HCT116 (cell line): ENCODE results near the gene ARHGEF10L. TPM values are rescaled to one million over a fixed set of nuclear protein-coding genes. Genes with fewer than 3 reads are reported as not detected.

Source experiments
- ATAC-seq: fragments of 200-7000 bp; cut with Tn5 transposase; 2 replicates; pipeline ENCODE4 v1.9.1; 2020; ENCODE audit warnings: mild to moderate bottlenecking, moderate library complexity
- BruUV-seq: library from RNA; stranded (reverse); fragments of 400-500 nt; replicated peaks from 2 replicates; lab custom pipeline; 2021; lab: Mats Ljungman, UMichigan
- CTCF ChIA-PET: fragments of 300-600 bp; sonication (Branson Sonifier 250); formaldehyde crosslinking; loops from one replicate; lab custom pipeline; 2021; ENCODE audit warnings: antibody characterized with exemption; lab: Charles Lee
- POLR2A ChIA-PET: fragments of 300-600, 350-600 bp; sonication (Branson Sonifier 250); formaldehyde crosslinking; loops from one replicate; lab custom pipeline; 2021; ENCODE audit warnings: antibody characterized with exemption; lab: Charles Lee
- RAD21 ChIA-PET, 2 experiments: fragments of 300-600 bp; sonication (Branson Sonifier 250); formaldehyde crosslinking; loops; one replicate each; lab custom pipeline; 2023; ENCODE audit warnings: low total read pairs in 2 of 2; ENCODE audit not compliant: uncharacterized antibody in 2 of 2, unreplicated experiment in 2 of 2, low non-redundant PET in 1 of 2; lab: Charles Lee
- DNase-seq: peaks from one replicate; pipeline ENCODE4 v3.0.0-alpha.2; 2010; ENCODE audit warnings: low read depth, low spot score
- H2AFZ ChIP-seq: fragments of 200-600 bp; shearing (Covaris generic), sonication (generic); 2 replicates; pipeline ENCODE4 v1.6.1; 2017; ENCODE audit warnings: low read depth, mixed run types, mixed read lengths, antibody characterized with exemption, low read length; ENCODE audit not compliant: poor library complexity, severe bottlenecking
- H3K27ac ChIP-seq: 2 replicates; pipeline ENCODE4 v1.5.1; 2012; ENCODE audit warnings: low read depth, low read length
- H3K27me3 ChIP-seq: fragments of 200-600 bp; sonication (generic); 2 replicates; pipeline ENCODE4 v1.6.1; 2016; ENCODE audit warnings: mixed run types, low read length, mixed read lengths; ENCODE audit not compliant: insufficient read depth
- H3K36me3 ChIP-seq, 2 experiments: fragments of 200-500 bp in 1 of 2; fragments of 200-600 bp in 1 of 2; sonication (Bioruptor generic) in 1 of 2; sonication (generic) in 1 of 2; 2 replicates each; pipeline versions ENCODE4 v1.5.1 to v1.6.1; 2014 to 2016; ENCODE audit warnings: low read length in 2 of 2, inconsistent platforms in 1 of 2, mixed read lengths in 1 of 2, mixed run types in 1 of 2; ENCODE audit not compliant: insufficient read depth in 2 of 2, control insufficient read depth in 1 of 2
- H3K4me1 ChIP-seq, 2 experiments: fragments of 200-600 bp in 1 of 2; sonication (generic) in 1 of 2; 2 replicates each; pipeline versions ENCODE4 v1.5.1 to v1.6.1; 2012 to 2017; ENCODE audit warnings: low read length in 2 of 2, inconsistent platforms in 1 of 2, mild to moderate bottlenecking in 1 of 2, mixed read lengths in 1 of 2, mixed run types in 1 of 2, moderate library complexity in 1 of 2; ENCODE audit not compliant: insufficient read depth in 2 of 2, control insufficient read depth in 1 of 2
- H3K4me2 ChIP-seq: fragments of 200-600 bp; sonication (generic); 2 replicates; pipeline ENCODE4 v1.6.1; 2017; ENCODE audit warnings: mixed run types, low read length, mixed read lengths
- H3K4me3 ChIP-seq, 2 experiments: fragments of 200-600 bp in 1 of 2; sonication (generic) in 1 of 2; replicated peaks in 1 of 2; 2 replicates each; pipeline ENCODE4 v1.5.1; 2011 to 2016; ENCODE audit warnings: low read length in 2 of 2, control low read depth in 1 of 2, low read depth in 1 of 2, mild to moderate bottlenecking in 1 of 2, mixed read lengths in 1 of 2, mixed run types in 1 of 2
- H3K79me2 ChIP-seq: fragments of 200-600 bp; sonication (generic); 2 replicates; pipeline ENCODE4 v1.6.1; 2017; ENCODE audit warnings: mild to moderate bottlenecking, mixed run types, low read length, moderate library complexity, mixed read lengths; ENCODE audit not compliant: insufficient read depth
- H3K9ac ChIP-seq: fragments of 200-600 bp; sonication (generic); 2 replicates; pipeline ENCODE4 v1.6.1; 2016; ENCODE audit warnings: low read length, mixed read lengths
- H3K9me2 ChIP-seq: fragments of 200-600 bp; sonication (generic), shearing (Covaris generic); 2 replicates; pipeline ENCODE4 v1.6.1; 2017; ENCODE audit warnings: mixed run types, mild to moderate bottlenecking, moderate library complexity; ENCODE audit not compliant: insufficient read depth
- H3K9me3 ChIP-seq, 2 experiments: fragments of 200-500 bp in 1 of 2; fragments of 200-600 bp in 1 of 2; sonication (Bioruptor generic) in 1 of 2; sonication (generic) in 1 of 2; 2 replicates each; pipeline ENCODE4 v1.6.1; 2014 to 2017; ENCODE audit warnings: low read length in 2 of 2, mixed read lengths in 2 of 2, inconsistent platforms in 1 of 2, low read depth in 1 of 2, mild to moderate bottlenecking in 1 of 2, mixed run types in 1 of 2, moderate library complexity in 1 of 2; ENCODE audit not compliant: control insufficient read depth in 1 of 2, insufficient read depth in 1 of 2
- H4K20me1 ChIP-seq: fragments of 200-600 bp; sonication (generic), shearing (Covaris generic); 2 replicates; pipeline ENCODE4 v1.6.1; 2017; ENCODE audit warnings: mixed run types, mild to moderate bottlenecking, moderate library complexity; ENCODE audit not compliant: insufficient read depth
- ELF1 ChIP-seq: IDR thresholded peaks from 2 replicates; pipeline ENCODE4 v1.6.1; 2012; ENCODE audit warnings: low read depth, borderline replicate concordance
- EZH2 ChIP-seq: fragments of 200-600 bp; sonication (generic); IDR thresholded peaks from 2 replicates; pipeline ENCODE4 v1.6.1; 2017; ENCODE audit warnings: antibody characterized with exemption, mixed run types
- EZH2phosphoT487 ChIP-seq: fragments of 200-600 bp; IDR thresholded peaks from 2 replicates; pipeline ENCODE4 v1.6.1; 2018; ENCODE audit warnings: antibody characterized with exemption, borderline replicate concordance
- JUND ChIP-seq: IDR thresholded peaks from 2 replicates; pipeline ENCODE4 v1.6.1; 2012
- POLR2A ChIP-seq: IDR thresholded peaks from 2 replicates; pipeline ENCODE4 v1.7.0; 2011; ENCODE audit warnings: borderline replicate concordance; ENCODE audit not compliant: insufficient read depth, insufficient read length; ENCODE audit errors: extremely low read depth
- RAD21 ChIP-seq: IDR thresholded peaks from 2 replicates; pipeline ENCODE4 v1.6.1; 2012; ENCODE audit warnings: low read depth, mild to moderate bottlenecking
- TCF7L2 ChIP-seq: IDR thresholded peaks from 2 replicates; pipeline ENCODE4 v1.7.0; 2011; ENCODE audit warnings: borderline replicate concordance, inconsistent platforms; ENCODE audit not compliant: insufficient read depth, insufficient read length; ENCODE audit errors: extremely low read depth
- YY1 ChIP-seq: IDR thresholded peaks from 2 replicates; pipeline ENCODE4 v1.6.1; 2011; ENCODE audit warnings: low read length, low read depth, moderate library complexity, mild to moderate bottlenecking; ENCODE audit not compliant: insufficient replicate concordance; ENCODE audit errors: extremely low read depth
- intact Hi-C: fragments of 100-400 bp; cut with micrococcal nuclease; formaldehyde crosslinking; loops from 2 replicates; pipeline ENCODE4 v1.10.0; 2022
- total RNA-seq: library from RNA; stranded (reverse); gene quantifications from one replicate; pipeline ENCODE4 v1.2.1, GENCODE V29; 2021; ENCODE audit not compliant: unreplicated experiment
- TF ChIP-seq, protein P1 (sequence below), 3 experiments: fragments of 200-600 bp in 1 of 3; sonication (generic) in 1 of 3; IDR thresholded peaks in 2 of 3; conservative IDR thresholded peaks in 1 of 3; 2 replicates each; pipeline ENCODE4 v1.5.1; 2012 to 2017; ENCODE audit warnings: low read depth in 2 of 3, low read length in 2 of 3, antibody characterized with exemption in 1 of 3, borderline replicate concordance in 1 of 3, control low read depth in 1 of 3, mild to moderate bottlenecking in 1 of 3, mixed read lengths in 1 of 3, mixed run types in 1 of 3, moderate library complexity in 1 of 3; ENCODE audit not compliant: insufficient read depth in 1 of 3
- TF ChIP-seq, protein P2 (sequence below): IDR thresholded peaks from 2 replicates; pipeline ENCODE4 v1.6.1; 2011; ENCODE audit warnings: mild to moderate bottlenecking, low read length, moderate library complexity; ENCODE audit not compliant: insufficient replicate concordance; ENCODE audit errors: extremely low read depth
- TF ChIP-seq, protein P3 (sequence below): IDR thresholded peaks from 2 replicates; pipeline ENCODE4 v1.6.1; 2012; ENCODE audit warnings: low read depth
- TF ChIP-seq, protein P4 (sequence below): IDR thresholded peaks from 2 replicates; pipeline ENCODE4 v1.6.1; 2012
- TF ChIP-seq, protein P5 (sequence below): IDR thresholded peaks from 2 replicates; pipeline ENCODE4 v1.6.1; 2012

Gene ARHGEF10L
- total RNA-seq, 1 experiment from 2014 or later: 14.7 TPM

DNA sequence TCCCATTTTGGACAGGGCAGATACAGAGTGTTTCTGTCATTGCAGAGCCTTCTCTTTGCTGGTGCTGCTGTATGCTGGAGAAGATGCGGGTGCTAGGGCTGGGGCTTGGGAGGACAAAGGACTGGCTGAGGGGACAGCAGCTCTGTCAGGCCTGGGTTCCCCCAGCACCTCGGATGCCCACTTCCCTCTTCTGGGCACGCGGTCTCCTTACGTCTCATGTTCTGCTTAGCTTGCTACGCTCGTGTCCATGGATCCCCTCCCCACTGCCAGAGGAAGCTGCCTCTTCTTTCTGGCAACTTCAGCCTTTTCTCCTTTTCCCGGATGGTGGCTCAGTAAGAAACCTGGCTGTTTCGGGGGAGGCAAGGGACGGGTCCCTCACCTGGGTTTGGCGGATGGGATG, 75.7 kb downstream of the ARHGEF10L start (continued):
- TF ChIP-seq, protein P1, sequence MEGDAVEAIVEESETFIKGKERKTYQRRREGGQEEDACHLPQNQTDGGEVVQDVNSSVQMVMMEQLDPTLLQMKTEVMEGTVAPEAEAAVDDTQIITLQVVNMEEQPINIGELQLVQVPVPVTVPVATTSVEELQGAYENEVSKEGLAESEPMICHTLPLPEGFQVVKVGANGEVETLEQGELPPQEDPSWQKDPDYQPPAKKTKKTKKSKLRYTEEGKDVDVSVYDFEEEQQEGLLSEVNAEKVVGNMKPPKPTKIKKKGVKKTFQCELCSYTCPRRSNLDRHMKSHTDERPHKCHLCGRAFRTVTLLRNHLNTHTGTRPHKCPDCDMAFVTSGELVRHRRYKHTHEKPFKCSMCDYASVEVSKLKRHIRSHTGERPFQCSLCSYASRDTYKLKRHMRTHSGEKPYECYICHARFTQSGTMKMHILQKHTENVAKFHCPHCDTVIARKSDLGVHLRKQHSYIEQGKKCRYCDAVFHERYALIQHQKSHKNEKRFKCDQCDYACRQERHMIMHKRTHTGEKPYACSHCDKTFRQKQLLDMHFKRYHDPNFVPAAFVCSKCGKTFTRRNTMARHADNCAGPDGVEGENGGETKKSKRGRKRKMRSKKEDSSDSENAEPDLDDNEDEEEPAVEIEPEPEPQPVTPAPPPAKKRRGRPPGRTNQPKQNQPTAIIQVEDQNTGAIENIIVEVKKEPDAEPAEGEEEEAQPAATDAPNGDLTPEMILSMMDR (IDR thresholded peaks at IDR 0.05 in 2 of 3, conservative IDR thresholded peaks at IDR 0.05 in 1 of 3; ENCODE audit: borderline replicate concordance in 1 of 3, insufficient read depth in 1 of 3, low read depth in 2 of 3, low read length in 2 of 3): no peak

DNA sequence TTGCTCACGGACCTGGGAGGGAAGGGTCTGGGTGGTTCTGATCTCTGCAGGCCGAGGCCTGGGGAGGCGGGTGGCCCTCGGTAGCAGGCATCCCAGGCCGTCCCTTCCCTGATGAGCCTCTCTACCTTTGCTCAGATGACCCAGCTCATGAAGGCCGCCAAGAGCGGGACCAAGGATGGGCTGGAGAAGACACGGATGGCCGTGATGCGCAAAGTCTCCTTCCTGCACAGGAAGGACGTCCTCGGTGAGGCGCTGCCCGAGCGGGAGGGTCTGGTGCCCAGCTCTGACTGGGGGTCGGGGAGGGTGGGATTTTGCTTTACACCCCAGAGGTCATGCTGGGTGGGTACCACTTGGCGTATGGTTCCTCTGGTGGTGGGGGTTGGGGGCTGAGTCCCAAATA, 76.5 kb downstream of the ARHGEF10L start:
- no peaks in the 10 kb centered on the region for H3K9me3 ChIP-seq
- BruUV-seq: no TSS peak
- CTCF ChIA-PET: interaction anchor here (0.7 to 1.0 kb wide), 2 partner anchors 9 kb away, joined by 3 to 4 read pairs; no protein-coding TSS in a partner anchor
- no peak for TF ChIP-seq TCF7L2
- TF ChIP-seq, protein P1 (IDR thresholded peaks at IDR 0.05 in 2 of 3, conservative IDR thresholded peaks at IDR 0.05 in 1 of 3; ENCODE audit: borderline replicate concordance in 1 of 3, insufficient read depth in 1 of 3, low read depth in 2 of 3, low read length in 2 of 3): no peak
- TF ChIP-seq POLR2A: no peak
- TF ChIP-seq ELF1: no peak
- TF ChIP-seq, protein P2, sequence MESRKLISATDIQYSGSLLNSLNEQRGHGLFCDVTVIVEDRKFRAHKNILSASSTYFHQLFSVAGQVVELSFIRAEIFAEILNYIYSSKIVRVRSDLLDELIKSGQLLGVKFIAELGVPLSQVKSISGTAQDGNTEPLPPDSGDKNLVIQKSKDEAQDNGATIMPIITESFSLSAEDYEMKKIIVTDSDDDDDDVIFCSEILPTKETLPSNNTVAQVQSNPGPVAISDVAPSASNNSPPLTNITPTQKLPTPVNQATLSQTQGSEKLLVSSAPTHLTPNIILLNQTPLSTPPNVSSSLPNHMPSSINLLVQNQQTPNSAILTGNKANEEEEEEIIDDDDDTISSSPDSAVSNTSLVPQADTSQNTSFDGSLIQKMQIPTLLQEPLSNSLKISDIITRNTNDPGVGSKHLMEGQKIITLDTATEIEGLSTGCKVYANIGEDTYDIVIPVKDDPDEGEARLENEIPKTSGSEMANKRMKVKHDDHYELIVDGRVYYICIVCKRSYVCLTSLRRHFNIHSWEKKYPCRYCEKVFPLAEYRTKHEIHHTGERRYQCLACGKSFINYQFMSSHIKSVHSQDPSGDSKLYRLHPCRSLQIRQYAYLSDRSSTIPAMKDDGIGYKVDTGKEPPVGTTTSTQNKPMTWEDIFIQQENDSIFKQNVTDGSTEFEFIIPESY: no peak
- TF ChIP-seq, protein P3, sequence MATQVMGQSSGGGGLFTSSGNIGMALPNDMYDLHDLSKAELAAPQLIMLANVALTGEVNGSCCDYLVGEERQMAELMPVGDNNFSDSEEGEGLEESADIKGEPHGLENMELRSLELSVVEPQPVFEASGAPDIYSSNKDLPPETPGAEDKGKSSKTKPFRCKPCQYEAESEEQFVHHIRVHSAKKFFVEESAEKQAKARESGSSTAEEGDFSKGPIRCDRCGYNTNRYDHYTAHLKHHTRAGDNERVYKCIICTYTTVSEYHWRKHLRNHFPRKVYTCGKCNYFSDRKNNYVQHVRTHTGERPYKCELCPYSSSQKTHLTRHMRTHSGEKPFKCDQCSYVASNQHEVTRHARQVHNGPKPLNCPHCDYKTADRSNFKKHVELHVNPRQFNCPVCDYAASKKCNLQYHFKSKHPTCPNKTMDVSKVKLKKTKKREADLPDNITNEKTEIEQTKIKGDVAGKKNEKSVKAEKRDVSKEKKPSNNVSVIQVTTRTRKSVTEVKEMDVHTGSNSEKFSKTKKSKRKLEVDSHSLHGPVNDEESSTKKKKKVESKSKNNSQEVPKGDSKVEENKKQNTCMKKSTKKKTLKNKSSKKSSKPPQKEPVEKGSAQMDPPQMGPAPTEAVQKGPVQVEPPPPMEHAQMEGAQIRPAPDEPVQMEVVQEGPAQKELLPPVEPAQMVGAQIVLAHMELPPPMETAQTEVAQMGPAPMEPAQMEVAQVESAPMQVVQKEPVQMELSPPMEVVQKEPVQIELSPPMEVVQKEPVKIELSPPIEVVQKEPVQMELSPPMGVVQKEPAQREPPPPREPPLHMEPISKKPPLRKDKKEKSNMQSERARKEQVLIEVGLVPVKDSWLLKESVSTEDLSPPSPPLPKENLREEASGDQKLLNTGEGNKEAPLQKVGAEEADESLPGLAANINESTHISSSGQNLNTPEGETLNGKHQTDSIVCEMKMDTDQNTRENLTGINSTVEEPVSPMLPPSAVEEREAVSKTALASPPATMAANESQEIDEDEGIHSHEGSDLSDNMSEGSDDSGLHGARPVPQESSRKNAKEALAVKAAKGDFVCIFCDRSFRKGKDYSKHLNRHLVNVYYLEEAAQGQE: no peak
- no peak for TF ChIP-seq YY1
- TF ChIP-seq EZH2: no peak
- no peak for TF ChIP-seq EZH2phosphoT487
- TF ChIP-seq, protein P4, sequence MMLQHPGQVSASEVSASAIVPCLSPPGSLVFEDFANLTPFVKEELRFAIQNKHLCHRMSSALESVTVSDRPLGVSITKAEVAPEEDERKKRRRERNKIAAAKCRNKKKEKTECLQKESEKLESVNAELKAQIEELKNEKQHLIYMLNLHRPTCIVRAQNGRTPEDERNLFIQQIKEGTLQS: no peak
- TF ChIP-seq JUND: no peak
- TF ChIP-seq, protein P5, sequence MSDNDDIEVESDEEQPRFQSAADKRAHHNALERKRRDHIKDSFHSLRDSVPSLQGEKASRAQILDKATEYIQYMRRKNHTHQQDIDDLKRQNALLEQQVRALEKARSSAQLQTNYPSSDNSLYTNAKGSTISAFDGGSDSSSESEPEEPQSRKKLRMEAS: no peak
- TF ChIP-seq RAD21: no peak

More for the DNA sequence above, 76.5 kb downstream of the ARHGEF10L start:
- no peaks in the 10 kb centered on the region for H4K20me1 ChIP-seq
- ATAC-seq (no peak), DNase-seq (no peak)
- no peak overlapping the region for H3K4me2 ChIP-seq
- RAD21 ChIA-PET: no interaction called here
- POLR2A ChIA-PET: no interaction called here
- H3K9me2 ChIP-seq: no peaks in the 10 kb centered on the region
- H3K79me2 ChIP-seq: no peaks in the 10 kb centered on the region
- no peaks in the 10 kb centered on the region for H3K27me3 ChIP-seq
- H3K36me3 ChIP-seq: no peaks in the 10 kb centered on the region
- H3K27ac ChIP-seq: no peak overlapping the region
- intact Hi-C loops: no loop called here
- no peak overlapping the region for H2AFZ ChIP-seq
- no peak overlapping the region for H3K4me3 ChIP-seq
- peaks cover 5 to 18% of the 10 kb centered on the region in 2 experiments; a peak in 2 of 4 replicates for H3K4me1 ChIP-seq
- no peak overlapping the region for H3K9ac ChIP-seq
